GM12878 (cell line): Measurements from ENCODE around the gene FBXL7. TPM values are rescaled to one million over a fixed set of nuclear protein-coding genes. Genes with fewer than 3 reads are reported as not detected.

Source experiments
- ATAC-seq: fragments of 200-7000 bp; cut with Tn5 transposase; 3 replicates; pipeline ENCODE4 v1.9.1; 2020; ENCODE audit warnings: mild to moderate bottlenecking, moderate library complexity
- BruUV-seq: library from RNA; stranded (reverse); fragments of 400-500 nt; replicated peaks from 2 replicates; lab custom pipeline; 2021; lab: Mats Ljungman, UMichigan
- CTCF ChIA-PET: fragments of 300-600 bp; sonication (Branson Sonifier 250); formaldehyde crosslinking; extraction: SDS; loops from one replicate; lab custom pipeline; 2021; ENCODE audit warnings: inconsistent platforms; lab: Yijun Ruan, JAX
- POLR2A ChIA-PET: fragments of 350-600 bp; formaldehyde crosslinking; extraction: SDS; loops from one replicate; lab custom pipeline; 2021; ENCODE audit warnings: inconsistent platforms; lab: Charles Lee
- RAD21 ChIA-PET: fragments of 300-600 bp; sonication (Branson Sonifier 250); formaldehyde crosslinking; loops from one replicate; lab custom pipeline; 2023; ENCODE audit warnings: antibody characterized with exemption; ENCODE audit not compliant: unreplicated experiment; lab: Charles Lee
- SMC1A ChIA-PET: fragments of 300-600 bp; sonication (Branson Sonifier 250); formaldehyde crosslinking; loops from one replicate; lab custom pipeline; 2023; ENCODE audit not compliant: unreplicated experiment, uncharacterized antibody; lab: Charles Lee
- DNase-seq: peaks from one replicate; pipeline ENCODE4 v3.0.0-alpha.2; 2011; ENCODE audit warnings: low read depth, low spot score
- FAIRE-seq: peaks from 3 replicates; lab custom pipeline; 2011; peaks lifted over from hg19 to GRCh38; lab: Jason Lieb, UNC
- H2AFZ ChIP-seq: 2 replicates; pipeline ENCODE4 v1.6.0; 2011; ENCODE audit warnings: low read depth, low read length, control low read depth; ENCODE audit not compliant: control insufficient read depth
- H3K27ac ChIP-seq: 2 replicates; pipeline ENCODE4 v1.5.1; 2011; ENCODE audit warnings: control low read depth; ENCODE audit not compliant: control insufficient read depth, insufficient read depth
- H3K27me3 ChIP-seq, 2 experiments: replicated peaks in 1 of 2; 2 replicates each; pipeline versions ENCODE4 v1.6.0 to v1.6.1; 2011; ENCODE audit warnings: low read length in 1 of 2; ENCODE audit not compliant: control insufficient read depth in 2 of 2, insufficient read depth in 2 of 2
- H3K36me3 ChIP-seq, 2 experiments: 2 replicates each; pipeline ENCODE4 v1.5.1; 2011; ENCODE audit warnings: low read length in 1 of 2; ENCODE audit not compliant: control insufficient read depth in 2 of 2, insufficient read depth in 2 of 2
- H3K4me1 ChIP-seq: 2 replicates; pipeline ENCODE4 v1.6.1; 2011; ENCODE audit warnings: mild to moderate bottlenecking, low read length, moderate library complexity, mixed read lengths; ENCODE audit not compliant: control insufficient read depth, insufficient read depth
- H3K4me2 ChIP-seq: 2 replicates; pipeline ENCODE4 v1.6.0; 2011; ENCODE audit warnings: control low read depth; ENCODE audit not compliant: control insufficient read depth, insufficient read depth
- H3K4me3 ChIP-seq: fragments of 200-600 bp; sonication (generic); 2 replicates; pipeline ENCODE4 v1.5.1; 2016
- H3K79me2 ChIP-seq: 2 replicates; pipeline ENCODE4 v1.6.0; 2011; ENCODE audit warnings: low read length; ENCODE audit not compliant: control insufficient read depth, insufficient read depth
- H3K9ac ChIP-seq: 2 replicates; pipeline ENCODE4 v1.8.0; 2011; ENCODE audit warnings: low read length, control low read depth, mixed read lengths; ENCODE audit not compliant: control insufficient read depth, insufficient read depth
- H3K9me3 ChIP-seq: replicated peaks from 3 replicates; pipeline ENCODE4 v1.5.1; 2011; ENCODE audit warnings: mild to moderate bottlenecking, low read length; ENCODE audit not compliant: control insufficient read depth, insufficient read depth
- H4K20me1 ChIP-seq: 2 replicates; pipeline ENCODE4 v1.6.0; 2011; ENCODE audit not compliant: control insufficient read depth, insufficient read depth
- BCL11A ChIP-seq: IDR thresholded peaks from 2 replicates; pipeline ENCODE4 v1.6.1; 2011; ENCODE audit warnings: low read depth, low read length
- ESRRA ChIP-seq: IDR thresholded peaks from 2 replicates; pipeline ENCODE4 v1.6.1; 2012; ENCODE audit warnings: mild to moderate bottlenecking, low read length, improper control_type of control experiment
- EZH2 ChIP-seq: IDR thresholded peaks from 2 replicates; pipeline ENCODE4 v1.6.1; 2012; ENCODE audit warnings: low read depth, mild to moderate bottlenecking, control low read depth, inconsistent platforms, low read length, borderline replicate concordance; ENCODE audit not compliant: control insufficient read depth
- HDAC2 ChIP-seq: fragments of 200-600 bp; sonication (generic); IDR thresholded peaks from 2 replicates; pipeline ENCODE4 v1.6.1; 2017
- IKZF1 ChIP-seq: fragments of 450-650 bp; conservative IDR thresholded peaks from 2 replicates; pipeline ENCODE4 v1.6.1; 2017; ENCODE audit warnings: antibody characterized with exemption, mild to moderate bottlenecking
- IRF4 ChIP-seq: IDR thresholded peaks from 2 replicates; pipeline ENCODE4 v1.6.1; 2011; ENCODE audit warnings: low read depth, low read length
- MXI1 ChIP-seq: fragments of 150-350 bp; IDR thresholded peaks from 2 replicates; pipeline ENCODE4 v1.6.1; 2011; ENCODE audit warnings: low read depth, mild to moderate bottlenecking, inconsistent platforms, low read length, improper control_type of control experiment
- PRDM15 ChIP-seq: fragments of 450-650 bp; formaldehyde crosslinking; IDR thresholded peaks from 2 replicates; pipeline ENCODE4 v1.4.0; 2020; ENCODE audit warnings: mild to moderate bottlenecking, moderate library complexity
- RUNX3 ChIP-seq: IDR thresholded peaks from 2 replicates; pipeline ENCODE4 v1.6.1; 2012; ENCODE audit warnings: low read length, inconsistent platforms
- SP1 ChIP-seq: IDR thresholded peaks from one replicate; pipeline ENCODE4 v1.6.1; 2011; ENCODE audit warnings: low read depth, low read length
- SPI1 ChIP-seq: IDR thresholded peaks from 2 replicates; pipeline ENCODE4 v1.6.1; 2011; ENCODE audit warnings: low read depth, mild to moderate bottlenecking, low read length, moderate library complexity, borderline replicate concordance; ENCODE audit not compliant: insufficient read depth
- TARDBP ChIP-seq: IDR thresholded peaks from 2 replicates; pipeline ENCODE4 v1.6.1; 2016; ENCODE audit warnings: borderline replicate concordance
- TCF7 ChIP-seq: IDR thresholded peaks from 2 replicates; pipeline ENCODE4 v1.6.1; 2014; ENCODE audit warnings: antibody characterized with exemption, borderline replicate concordance
- ZBTB11 ChIP-seq: fragments of 450-650 bp; formaldehyde crosslinking; IDR thresholded peaks from 2 replicates; pipeline ENCODE4 v1.5.0; 2022; ENCODE audit warnings: mild to moderate bottlenecking, missing genetic modification characterization
- WGBS: methylation state at CpG from one replicate; pipeline ENCODE4 v1.1.6; 2016; ENCODE audit warnings: low lambda C conversion rate; ENCODE audit not compliant: insufficient replicate concordance, insufficient coverage; ENCODE audit errors: missing lambda C conversion rate; 5-methylcytosine and 5-hydroxymethylcytosine counted together
- in situ Hi-C: fragments of 300-500 bp; cut with MboI; formaldehyde crosslinking; loops from 9 replicates; pipeline ENCODE4 v1.14.3; 2018; ENCODE audit warnings: mixed read lengths
- intact Hi-C: fragments of 100-400 bp; cut with micrococcal nuclease; formaldehyde crosslinking; loops from one replicate; pipeline ENCODE4 v1.14.2; 2022; ENCODE audit not compliant: unreplicated experiment
- polyA plus RNA-seq, 11 experiments: library from polyadenylated mRNA; depleted of rRNA in 4 of 11; unstranded in 6 of 11; stranded (reverse) in 5 of 11; fragments of >200 nt; fragmentation: Nextera tagmentation in 4 of 11; fragmentation: Illumina TruSeq in 1 of 11; extraction: Ambion mirVana in 4 of 11; extraction: Trizol in 1 of 11; gene quantifications; 1 replicate in 1 of 11; 2 replicates in 10 of 11; pipeline versions ENCODE4 v1.2.1 to v1.2.3, GENCODE V29; 2011 to 2016; ENCODE audit warnings: inconsistent platforms in 2 of 11, missing spikeins in 2 of 11, low read depth in 1 of 11
- total RNA-seq, 4 experiments: library from RNA; depleted of rRNA in 3 of 4; stranded (reverse); fragments of >200 nt in 3 of 4; fragmentation: Illumina TruSeq in 1 of 4; extraction: Trizol in 1 of 4; gene quantifications; 2 replicates each; pipeline versions ENCODE4 v1.2.1 to v1.2.3, GENCODE V29; 2013 to 2021

The FBXL7 gene
- total and polyA plus RNA-seq, 10 of the 15 experiments (the other 5 are each of a cell fraction or from before 2014, with no cell fraction given): 0.03 to 0.44 (median 0.16) TPM

DNA sequence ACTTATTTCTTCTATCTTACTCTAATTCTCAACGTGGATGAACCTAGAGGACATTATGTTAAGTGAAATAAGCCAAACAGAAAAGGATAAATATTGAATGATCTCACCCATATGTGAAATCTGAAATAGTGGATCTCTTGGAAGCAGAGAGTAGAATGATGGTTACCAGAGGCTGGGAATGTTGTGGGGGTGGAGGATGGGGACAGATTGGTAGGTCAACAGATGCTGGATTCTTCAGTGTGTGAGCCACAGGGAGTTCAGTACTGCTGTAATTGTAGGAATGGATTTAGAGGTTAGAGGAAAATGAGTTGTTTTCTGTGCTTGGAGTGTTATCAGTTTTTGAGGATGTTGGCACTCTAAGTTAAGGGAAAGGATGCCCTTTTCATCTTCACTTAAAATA is 190.6 kb downstream of the FBXL7 start:
- H3K79me2 ChIP-seq: no peaks in the 10 kb centered on the region
- H3K27me3 ChIP-seq: no peaks in the 10 kb centered on the region
- ChIA-PET RAD21 (no interaction called here), POLR2A (no interaction called here), SMC1A (no interaction called here), CTCF (no interaction called here)
- no peaks in the 10 kb centered on the region for H3K9me3 ChIP-seq
- H3K4me3 ChIP-seq: no peak overlapping the region
- no peak overlapping the region for H3K27ac ChIP-seq
- no peak overlapping the region for H3K4me2 ChIP-seq
- no peak overlapping the region for H3K9ac ChIP-seq
- no peak overlapping the region for H2AFZ ChIP-seq
- H3K4me1 ChIP-seq: no peaks in the 10 kb centered on the region
- in situ Hi-C loops (no loop called here), intact Hi-C loops (no loop called here)
- WGBS: 0% methylated on average over 1 of the region's 1 CpG
- no peak for DNase-seq
- no peak for ATAC-seq
- H3K36me3 ChIP-seq: no peaks in the 10 kb centered on the region
- H4K20me1 ChIP-seq: no peaks in the 10 kb centered on the region
- no TSS peak for BruUV-seq
- no peak for FAIRE-seq
- TF ChIP-seq ESRRA (no peak), IKZF1 (no peak), BCL11A (no peak), SP1 (no peak), HDAC2 (no peak), MXI1 (no peak), RUNX3 (no peak), IRF4 (no peak), EZH2 (no peak), SPI1 (no peak), TCF7 (no peak), TARDBP (no peak), PRDM15 (CRISPR knock-in tag) (no peak), ZBTB11 (CRISPR knock-in tag) (no peak)
